Measurements from ENCODE around the gene MYPOP. TPM values are rescaled to one million over a fixed set of nuclear protein-coding genes. Genes with fewer than 3 reads are reported as not detected.

The MYPOP gene
- total RNA-seq, 1 experiment from 2014 or later: 10.8 TPM

- Histone ChIP-seq H3K27ac (ENCODE audit: low read depth, low read length) (no peak overlapping the region), H3K9me3 (ENCODE audit: control insufficient read depth in 1 of 2, insufficient read depth in 1 of 2, low read depth in 1 of 2, low read length in 2 of 2) (no peaks in the 10 kb centered on the region), H3K4me1 (ENCODE audit: control insufficient read depth in 1 of 2, insufficient read depth in 2 of 2, low read length in 2 of 2) (peaks cover 6 to 36% of the 10 kb centered on the region in 2 experiments; a peak in 3 of 4 replicates), H3K4me2 (ENCODE audit: low read length) (no peak overlapping the region), H4K20me1 (ENCODE audit: insufficient read depth) (no peaks in the 10 kb centered on the region), H3K79me2 (ENCODE audit: insufficient read depth, low read length) (peaks cover 13% of the 10 kb centered on the region), H3K4me3 (replicated peaks in 1 of 2; ENCODE audit: low read depth in 1 of 2, low read length in 2 of 2) (no peak overlapping the region), H3K36me3 (ENCODE audit: control insufficient read depth in 1 of 2, insufficient read depth in 2 of 2, low read length in 2 of 2) (no peaks in the 10 kb centered on the region), H3K27me3 (ENCODE audit: insufficient read depth, low read length) (no peaks in the 10 kb centered on the region), H2AFZ (ENCODE audit: low read depth, low read length, poor library complexity, severe bottlenecking) (no peak overlapping the region), H3K9ac (ENCODE audit: low read length) (no peak overlapping the region), H3K9me2 (ENCODE audit: insufficient read depth) (no peaks in the 10 kb centered on the region)
- CTCF ChIA-PET: interaction anchor here (2.4 kb wide), 1 partner anchor 162 kb away, joined by 5 read pairs; no protein-coding TSS in a partner anchor
- BruUV-seq (replicated peaks): no TSS peak
- intact Hi-C loops (cut with micrococcal nuclease): no loop called here
- no peak for DNase-seq (ENCODE audit: low read depth, low spot score)
- no peak for ATAC-seq
- TF ChIP-seq CEBPB (IDR thresholded peaks at IDR 0.05; ENCODE audit: low read depth) (no peak), TCF7L2 (IDR thresholded peaks at IDR 0.05; ENCODE audit: borderline replicate concordance, extremely low read depth, insufficient read depth, insufficient read length) (no peak), ZFX (IDR thresholded peaks at IDR 0.05) (no peak), YY1 (IDR thresholded peaks at IDR 0.05; ENCODE audit: extremely low read depth, insufficient replicate concordance, low read depth, low read length) (no peak), MAX (IDR thresholded peaks at IDR 0.05) (no peak), POLR2AphosphoS5 (IDR thresholded peaks at IDR 0.05; ENCODE audit: low read depth, low read length) (no peak), REST (IDR thresholded peaks at IDR 0.05; ENCODE audit: low read depth) (no peak), ATF3 (IDR thresholded peaks at IDR 0.05) (no peak), EGR1 (IDR thresholded peaks at IDR 0.05; ENCODE audit: low read depth) (no peak), EZH2 (IDR thresholded peaks at IDR 0.05) (no peak), EZH2phosphoT487 (IDR thresholded peaks at IDR 0.05; ENCODE audit: borderline replicate concordance) (no peak), CBX3 (IDR thresholded peaks at IDR 0.05; ENCODE audit: low read depth) (no peak), JUND (IDR thresholded peaks at IDR 0.05) (no peak), SP1 (IDR thresholded peaks at IDR 0.05; ENCODE audit: low read depth) (no peak), SIN3A (IDR thresholded peaks at IDR 0.05; ENCODE audit: low read depth) (no peak), SRF (IDR thresholded peaks at IDR 0.05; ENCODE audit: low read depth) (no peak), CTCF (IDR thresholded peaks at IDR 0.05 in 2 of 3, conservative IDR thresholded peaks at IDR 0.05 in 1 of 3; ENCODE audit: borderline replicate concordance in 1 of 3, insufficient read depth in 1 of 3, low read depth in 2 of 3, low read length in 2 of 3) (no peak)
- RAD21 ChIA-PET (ENCODE audit: low non-redundant PET in 1 of 2, low total read pairs in 2 of 2, uncharacterized antibody in 2 of 2, unreplicated experiment in 2 of 2): no interaction called here
- POLR2A ChIA-PET: no interaction called here
These were observed 35.8 kb downstream of the MYPOP start for GRCh38 chr19:45866400-45867176.
